ENCODE data around the gene CRHR1.

GRCh38 chr17:45850011-45850410 lies 65.9 kb downstream of the CRHR1 start:
- no peak for TF ChIP-seq CTCF (IDR thresholded peaks at IDR 0.05)
- no peak for TF ChIP-seq EP300 (IDR thresholded peaks at IDR 0.05)
